A549 (cell line): ENCODE results near the gene RET. TPM values are rescaled to one million over a fixed set of nuclear protein-coding genes. Genes with fewer than 3 reads are reported as not detected.

Experiments
- ATAC-seq, 2 experiments: fragments of 200-7000 bp in 1 of 2; fragments of >200 bp in 1 of 2; cut with Nextera tagmentation in 1 of 2; cut with Tn5 transposase in 1 of 2; 3 replicates each; pipeline versions ENCODE4 v1.8.0 to v1.9.1; 2018 to 2020; ENCODE audit warnings: mild to moderate bottlenecking in 1 of 2, moderate library complexity in 1 of 2
- CTCF ChIA-PET: fragments of 300-600 bp; sonication (Branson Sonifier 250); formaldehyde crosslinking; extraction: SDS; loops from one replicate; lab custom pipeline; 2021; ENCODE audit warnings: antibody characterized with exemption, inconsistent platforms; lab: Yijun Ruan, JAX
- POLR2A ChIA-PET: fragments of 350-600 bp; formaldehyde crosslinking; extraction: SDS; loops from one replicate; lab custom pipeline; 2021; ENCODE audit warnings: antibody characterized with exemption, inconsistent platforms; lab: Yijun Ruan, JAX
- DNase-seq, 2 experiments: peaks; one replicate each; pipeline versions ENCODE4 v3.0.0 to v3.0.0-alpha.2; 2011 to 2016; ENCODE audit warnings: low read depth in 1 of 2, low spot score in 1 of 2
- FAIRE-seq: peaks from 2 replicates; lab custom pipeline; 2011; peaks lifted over from hg19 to GRCh38; lab: Jason Lieb, UNC
- H3K27ac ChIP-seq, 2 experiments: fragments of >200 bp; sonication (Bioruptor Twin); formaldehyde crosslinking; 3 replicates each; pipeline ENCODE4 v1.5.1; 2016 to 2017
- H3K4me1 ChIP-seq: fragments of >200 bp; sonication (Bioruptor Twin); formaldehyde crosslinking; 3 replicates; pipeline ENCODE4 v1.6.1; 2016
- H3K4me2 ChIP-seq: fragments of >200 bp; sonication (Bioruptor Twin); formaldehyde crosslinking; 3 replicates; pipeline ENCODE4 v1.6.1; 2016
- H3K4me3 ChIP-seq: fragments of >200 bp; sonication (Bioruptor Twin); formaldehyde crosslinking; 3 replicates; pipeline ENCODE4 v1.5.1; 2016
- H3K9me3 ChIP-seq: fragments of >200 bp; sonication (Bioruptor Twin); formaldehyde crosslinking; 3 replicates; pipeline ENCODE4 v1.6.1; 2016
- BCL3 ChIP-seq: fragments of >200 bp; sonication (Bioruptor Twin); formaldehyde crosslinking; IDR thresholded peaks from 3 replicates; pipeline ENCODE4 v1.6.1; 2016
- BHLHE40 ChIP-seq: IDR thresholded peaks from 2 replicates; pipeline ENCODE4 v1.6.1; 2012; ENCODE audit warnings: low read depth, low read length, inconsistent platforms
- CBX2 ChIP-seq: fragments of 200-600 bp; sonication (generic); IDR thresholded peaks from 2 replicates; pipeline ENCODE4 v1.6.1; 2016; ENCODE audit warnings: low read depth, mild to moderate bottlenecking, borderline replicate concordance
- CBX8 ChIP-seq: fragments of 200-600 bp; sonication (generic); IDR thresholded peaks from 2 replicates; pipeline ENCODE4 v1.6.1; 2016
- CEBPB ChIP-seq, 2 experiments: fragments of >200 bp in 1 of 2; sonication (Bioruptor Twin) in 1 of 2; formaldehyde crosslinking in 1 of 2; IDR thresholded peaks; 2 replicates each; pipeline ENCODE4 v1.6.1; 2012 to 2016
- E2F6 ChIP-seq: IDR thresholded peaks from 2 replicates; pipeline ENCODE4 v1.6.1; 2012; ENCODE audit warnings: low read depth, borderline replicate concordance
- EHMT2 ChIP-seq: fragments of 200-600 bp; sonication (generic); IDR thresholded peaks from 2 replicates; pipeline ENCODE4 v1.6.1; 2016; ENCODE audit warnings: antibody characterized with exemption, low read depth, mild to moderate bottlenecking, moderate library complexity
- EP300 ChIP-seq, 2 experiments: fragments of >200 bp; sonication (Bioruptor Twin); formaldehyde crosslinking; IDR thresholded peaks; 2 replicates in 1 of 2; 3 replicates in 1 of 2; pipeline ENCODE4 v1.6.1; 2016 to 2017
- ESRRA ChIP-seq: fragments of 150-350 bp; IDR thresholded peaks from 2 replicates; pipeline ENCODE4 v1.6.1; 2014; ENCODE audit warnings: mild to moderate bottlenecking, low read length, borderline replicate concordance
- FOSB ChIP-seq: fragments of 250-450 bp; sonication (Bioruptor Pico); IDR thresholded peaks from 2 replicates; pipeline ENCODE4 v1.5.0; 2020; ENCODE audit warnings: mild to moderate bottlenecking, moderate library complexity
- FOSL2 ChIP-seq, 2 experiments: fragments of 450-650 bp in 1 of 2; fragments of >200 bp in 1 of 2; sonication (Bioruptor Twin) in 1 of 2; formaldehyde crosslinking; IDR thresholded peaks; 2 replicates each; pipeline versions ENCODE4 v1.5.0 to v1.6.1; 2016 to 2020; ENCODE audit warnings: mild to moderate bottlenecking in 1 of 2, moderate library complexity in 1 of 2
- GATA3 ChIP-seq: IDR thresholded peaks from 2 replicates; pipeline ENCODE4 v1.6.1; 2012; ENCODE audit warnings: borderline replicate concordance
- HDAC2 ChIP-seq: fragments of 200-600 bp; sonication (generic); IDR thresholded peaks from 2 replicates; pipeline ENCODE4 v1.6.1; 2016
- HEYL ChIP-seq: fragments of 250-450 bp; sonication (Bioruptor Pico); IDR thresholded peaks from 2 replicates; pipeline ENCODE4 v1.8.0; 2021; ENCODE audit warnings: mild to moderate bottlenecking, moderate library complexity
- HOXB13 ChIP-seq: fragments of 250-450 bp; sonication (Bioruptor Pico); IDR thresholded peaks from 2 replicates; pipeline ENCODE4 v1.5.0; 2020; ENCODE audit warnings: low read depth, mild to moderate bottlenecking, moderate library complexity
- JUN ChIP-seq, 2 experiments: fragments of >200 bp; sonication (Bioruptor Twin); formaldehyde crosslinking; IDR thresholded peaks; 2 replicates in 1 of 2; 3 replicates in 1 of 2; pipeline ENCODE4 v1.6.1; 2016 to 2017
- KDM1A ChIP-seq: fragments of 200-600 bp; sonication (generic); IDR thresholded peaks from 2 replicates; pipeline ENCODE4 v1.6.1; 2016; ENCODE audit warnings: low read depth, mild to moderate bottlenecking
- KDM5A ChIP-seq: fragments of 200-600 bp; sonication (generic); IDR thresholded peaks from 2 replicates; pipeline ENCODE4 v1.6.1; 2016; ENCODE audit warnings: antibody characterized with exemption, mild to moderate bottlenecking
- MAFK ChIP-seq: fragments of 450-650 bp; IDR thresholded peaks from 2 replicates; pipeline ENCODE4 v1.6.1; 2014; ENCODE audit not compliant: partially characterized antibody
- PBX3 ChIP-seq: IDR thresholded peaks from 2 replicates; pipeline ENCODE4 v1.6.1; 2012
- PHF8 ChIP-seq: fragments of 200-600 bp; sonication (generic); IDR thresholded peaks from 2 replicates; pipeline ENCODE4 v1.6.1; 2016; ENCODE audit warnings: low read depth, mild to moderate bottlenecking, antibody characterized with exemption, moderate library complexity, borderline replicate concordance
- POLR2AphosphoS2 ChIP-seq: conservative IDR thresholded peaks from 2 replicates; pipeline ENCODE4 v1.6.1; 2012; ENCODE audit warnings: low read length, improper control_type of control experiment, inconsistent platforms
- RARB ChIP-seq: fragments of 250-450 bp; sonication (Bioruptor Pico); IDR thresholded peaks from 2 replicates; pipeline ENCODE4 v1.8.0; 2021; ENCODE audit warnings: mild to moderate bottlenecking, moderate library complexity
- SREBF2 ChIP-seq: fragments of 450-650 bp; IDR thresholded peaks from 2 replicates; pipeline ENCODE4 v1.6.1; 2014; ENCODE audit warnings: mild to moderate bottlenecking, moderate library complexity
- TFCP2L1 ChIP-seq: fragments of 250-450 bp; sonication (Bioruptor Pico); IDR thresholded peaks from 2 replicates; pipeline ENCODE4 v1.5.0; 2021; ENCODE audit warnings: mild to moderate bottlenecking
- ZC3H11A ChIP-seq: fragments of 450-650 bp; IDR thresholded peaks from 2 replicates; pipeline ENCODE4 v1.6.1; 2014; ENCODE audit warnings: antibody characterized with exemption, mild to moderate bottlenecking
- ZFP36 ChIP-seq: fragments of 450-650 bp; IDR thresholded peaks from 2 replicates; pipeline ENCODE4 v1.6.1; 2014; ENCODE audit warnings: borderline replicate concordance; ENCODE audit not compliant: partially characterized antibody
- WGBS: methylation state at CpG from one replicate; pipeline ENCODE4 v1.1.6; 2017; ENCODE audit errors: missing lambda C conversion rate; 5-methylcytosine and 5-hydroxymethylcytosine counted together
- polyA plus RNA-seq, 4 experiments: library from polyadenylated mRNA; depleted of rRNA in 3 of 4; stranded (reverse); fragments of >200 nt; fragmentation: RNase III in 1 of 4; extraction: RNeasy Plus Mini Kit Qiagen cat#74134 plus additional on column Dnase treatment in 1 of 4; gene quantifications; 2 replicates in 3 of 4; 3 replicates in 1 of 4; pipeline ENCODE4 v1.2.3, GENCODE V29; 2011 to 2017
- TF ChIP-seq, protein P1 (sequence below): fragments of 150-350 bp; IDR thresholded peaks from 2 replicates; pipeline ENCODE4 v1.6.1; 2014; ENCODE audit warnings: low read depth, mild to moderate bottlenecking, low read length
- TF ChIP-seq, protein P2 (sequence below): fragments of 250-450 bp; sonication (Bioruptor Pico); IDR thresholded peaks from 2 replicates; pipeline ENCODE4 v1.5.0; 2020; ENCODE audit warnings: low read depth, mild to moderate bottlenecking, moderate library complexity

Gene RET
- polyA plus RNA-seq, 2 of the 4 experiments (the other 2 are of a cell fraction) = 0.08 to 0.41 TPM

DNA sequence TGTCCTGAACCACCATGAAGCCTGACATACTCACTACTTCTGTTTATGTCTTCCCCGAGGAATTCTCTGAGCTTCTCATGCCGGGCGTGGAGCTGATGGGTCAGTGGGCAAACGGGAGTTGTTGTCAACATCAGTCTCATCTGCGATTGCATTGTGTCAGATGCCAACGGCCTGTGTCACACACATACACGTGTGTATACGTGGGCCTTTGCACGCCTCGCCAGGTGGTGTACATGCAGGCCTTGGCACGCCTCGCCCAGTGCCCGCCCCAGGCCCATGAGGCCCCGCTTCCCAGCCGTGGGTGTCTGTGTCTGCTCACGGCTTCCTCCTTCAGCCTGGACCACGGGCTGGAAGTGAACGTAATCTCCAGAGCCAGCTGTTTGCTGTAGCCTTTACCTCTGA, 53.9 kb downstream of the RET start:
- ChIA-PET CTCF (interaction anchor here (1.4 to 1.8 kb wide), 2 partner anchors 25 to 74 kb away, joined by 4 to 7 read pairs; no protein-coding TSS in a partner anchor), POLR2A (no interaction called here)
- no peaks in the 10 kb centered on the region for H3K9me3 ChIP-seq
- H3K4me1 ChIP-seq = 0 out of 3 replicates have a peak, but pooled peaks cover 3% of the 10 kb centered on the region
- H3K27ac ChIP-seq = no peak overlapping the region
- 78% methylated on average over 18 of the region's 18 CpGs for WGBS
- DNase-seq = no peak
- H3K4me3 ChIP-seq = no peak overlapping the region
- ATAC-seq = no peak
- FAIRE-seq = no peak
- no peak overlapping the region for H3K4me2 ChIP-seq
- TF ChIP-seq E2F6 (no peak), JUN (IDR thresholded peaks at IDR 0.05) (no peak), PHF8 (no peak), EHMT2 (no peak), ESRRA (no peak), EP300 (IDR thresholded peaks at IDR 0.05) (no peak), BCL3 (no peak), CBX8 (no peak), BHLHE40 (no peak), KDM5A (no peak), KDM1A (no peak), FOSL2 (IDR thresholded peaks at IDR 0.05) (no peak), FOSL2 (CRISPR knock-in tag; IDR thresholded peaks at IDR 0.05) (no peak)
- TF ChIP-seq, protein P1, sequence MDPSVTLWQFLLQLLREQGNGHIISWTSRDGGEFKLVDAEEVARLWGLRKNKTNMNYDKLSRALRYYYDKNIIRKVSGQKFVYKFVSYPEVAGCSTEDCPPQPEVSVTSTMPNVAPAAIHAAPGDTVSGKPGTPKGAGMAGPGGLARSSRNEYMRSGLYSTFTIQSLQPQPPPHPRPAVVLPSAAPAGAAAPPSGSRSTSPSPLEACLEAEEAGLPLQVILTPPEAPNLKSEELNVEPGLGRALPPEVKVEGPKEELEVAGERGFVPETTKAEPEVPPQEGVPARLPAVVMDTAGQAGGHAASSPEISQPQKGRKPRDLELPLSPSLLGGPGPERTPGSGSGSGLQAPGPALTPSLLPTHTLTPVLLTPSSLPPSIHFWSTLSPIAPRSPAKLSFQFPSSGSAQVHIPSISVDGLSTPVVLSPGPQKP = no peak
- TF ChIP-seq, protein P2, sequence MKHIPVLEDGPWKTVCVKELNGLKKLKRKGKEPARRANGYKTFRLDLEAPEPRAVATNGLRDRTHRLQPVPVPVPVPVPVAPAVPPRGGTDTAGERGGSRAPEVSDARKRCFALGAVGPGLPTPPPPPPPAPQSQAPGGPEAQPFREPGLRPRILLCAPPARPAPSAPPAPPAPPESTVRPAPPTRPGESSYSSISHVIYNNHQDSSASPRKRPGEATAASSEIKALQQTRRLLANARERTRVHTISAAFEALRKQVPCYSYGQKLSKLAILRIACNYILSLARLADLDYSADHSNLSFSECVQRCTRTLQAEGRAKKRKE (CRISPR knock-in tag) = no peak

DNA sequence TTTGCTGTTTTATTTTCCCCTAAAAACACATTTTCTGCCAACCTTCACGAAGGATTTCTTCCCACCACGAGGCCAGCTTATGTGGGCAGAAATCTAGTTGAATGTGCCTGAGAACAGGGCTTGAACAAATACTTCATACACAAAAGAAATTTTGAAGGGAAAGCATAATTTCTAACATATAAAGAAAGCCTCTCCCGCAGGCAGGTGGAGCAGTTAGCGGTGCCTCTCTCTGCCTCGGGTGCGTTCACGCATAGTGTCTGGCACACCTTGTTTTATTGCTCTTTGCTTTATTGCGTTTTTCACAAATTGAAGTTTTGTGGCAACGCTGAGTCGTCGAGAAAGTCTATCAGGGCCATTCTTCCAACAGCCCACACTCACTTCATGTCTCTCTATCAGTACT, 54.4 kb downstream of the RET start:
- H3K27ac ChIP-seq = no peak overlapping the region
- no peak for ATAC-seq
- POLR2A ChIA-PET = no interaction called here
- no peak for FAIRE-seq
- no peak for TF ChIP-seq EHMT2
- no peak for TF ChIP-seq HDAC2
- TF ChIP-seq MAFK = peak; percentile 29
- TF ChIP-seq RARB (CRISPR knock-in tag) = no peak
- TF ChIP-seq TFCP2L1 (CRISPR knock-in tag) = no peak
- TF ChIP-seq CEBPB (IDR thresholded peaks at IDR 0.05) = no peak
- no peak for TF ChIP-seq GATA3
- CTCF ChIA-PET = interaction anchor here (1.4 to 1.8 kb wide), 2 partner anchors 26 to 74 kb away, joined by 4 to 7 read pairs; no protein-coding TSS in a partner anchor
- H3K4me2 ChIP-seq = no peak overlapping the region
- no peak overlapping the region for H3K4me3 ChIP-seq
- 81% methylated on average over 11 of the region's 11 CpGs for WGBS
- 0 out of 3 replicates have a peak, but pooled peaks cover 3% of the 10 kb centered on the region for H3K4me1 ChIP-seq
- no peaks in the 10 kb centered on the region for H3K9me3 ChIP-seq
- no peak for DNase-seq

DNA sequence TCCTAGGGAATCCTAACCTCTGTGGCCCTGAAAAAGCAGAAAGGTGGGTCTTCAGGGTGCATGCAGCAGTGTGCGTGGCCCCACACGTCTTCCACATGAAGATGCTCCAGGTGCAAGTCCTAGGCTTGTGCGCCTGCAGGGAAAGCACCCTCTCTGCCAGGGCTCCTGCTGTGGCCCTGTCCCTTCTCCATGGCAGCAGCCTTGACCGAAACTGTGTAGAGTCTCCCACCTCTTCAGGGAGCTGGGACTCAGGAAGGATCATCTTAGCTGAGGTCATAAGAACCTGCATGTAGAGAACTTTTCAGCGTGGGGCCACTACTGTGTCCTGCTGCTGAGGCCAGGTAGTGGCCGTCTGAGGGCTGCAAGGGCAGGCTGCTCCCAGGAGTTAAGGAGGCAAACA, 55.0 kb downstream of the RET start:
- ChIA-PET CTCF (no interaction called here), POLR2A (no interaction called here)
- FAIRE-seq (no peak), ATAC-seq (no peak), DNase-seq (no peak)
- Histone ChIP-seq H3K4me2 (no peak overlapping the region), H3K27ac (no peak overlapping the region), H3K4me1 (peaks cover 7% of the 10 kb centered on the region; the same call in 1 of the 3 replicates), H3K9me3 (no peaks in the 10 kb centered on the region), H3K4me3 (no peak overlapping the region)
- 63% methylated on average over 4 of the region's 6 CpGs for WGBS
- TF ChIP-seq KDM5A (no peak), HOXB13 (no peak), HEYL (no peak), ZFP36 (no peak), SREBF2 (no peak), ZC3H11A (no peak), GATA3 (no peak), TFCP2L1 (CRISPR knock-in tag) (no peak), KDM1A (no peak), PBX3 (no peak), FOSB (CRISPR knock-in tag) (no peak), CEBPB (IDR thresholded peaks at IDR 0.05) (no peak), CBX2 (no peak), POLR2AphosphoS2 (no peak)
- TF ChIP-seq, protein P2 (CRISPR knock-in tag) = no peak
